GM12891 (cell line): ENCODE measurements around the gene CHKB.

Experiments
- PAX5 ChIP-seq: IDR thresholded peaks from 2 replicates; pipeline ENCODE4 v1.6.1; 2011; ENCODE audit warnings: low read length, moderate library complexity, mild to moderate bottlenecking; ENCODE audit not compliant: insufficient read depth, severe bottlenecking
- POLR2A ChIP-seq: IDR thresholded peaks from 2 replicates; pipeline ENCODE4 v1.6.1; 2011; ENCODE audit warnings: low read depth, low read length, control low read depth
- POLR2AphosphoS5 ChIP-seq: IDR thresholded peaks from 2 replicates; pipeline ENCODE4 v1.6.1; 2011; ENCODE audit warnings: low read depth, low read length, control low read depth
- POU2F2 ChIP-seq: IDR thresholded peaks from 2 replicates; pipeline ENCODE4 v1.6.1; 2011; ENCODE audit warnings: low read depth, mild to moderate bottlenecking, control low read depth, low read length, moderate library complexity
- SPI1 ChIP-seq: IDR thresholded peaks from 2 replicates; pipeline ENCODE4 v1.6.1; 2011; ENCODE audit warnings: low read depth, low read length, control low read depth
- TAF1 ChIP-seq: IDR thresholded peaks from 2 replicates; pipeline ENCODE4 v1.6.1; 2011; ENCODE audit warnings: low read depth, low read length, control low read depth

DNA sequence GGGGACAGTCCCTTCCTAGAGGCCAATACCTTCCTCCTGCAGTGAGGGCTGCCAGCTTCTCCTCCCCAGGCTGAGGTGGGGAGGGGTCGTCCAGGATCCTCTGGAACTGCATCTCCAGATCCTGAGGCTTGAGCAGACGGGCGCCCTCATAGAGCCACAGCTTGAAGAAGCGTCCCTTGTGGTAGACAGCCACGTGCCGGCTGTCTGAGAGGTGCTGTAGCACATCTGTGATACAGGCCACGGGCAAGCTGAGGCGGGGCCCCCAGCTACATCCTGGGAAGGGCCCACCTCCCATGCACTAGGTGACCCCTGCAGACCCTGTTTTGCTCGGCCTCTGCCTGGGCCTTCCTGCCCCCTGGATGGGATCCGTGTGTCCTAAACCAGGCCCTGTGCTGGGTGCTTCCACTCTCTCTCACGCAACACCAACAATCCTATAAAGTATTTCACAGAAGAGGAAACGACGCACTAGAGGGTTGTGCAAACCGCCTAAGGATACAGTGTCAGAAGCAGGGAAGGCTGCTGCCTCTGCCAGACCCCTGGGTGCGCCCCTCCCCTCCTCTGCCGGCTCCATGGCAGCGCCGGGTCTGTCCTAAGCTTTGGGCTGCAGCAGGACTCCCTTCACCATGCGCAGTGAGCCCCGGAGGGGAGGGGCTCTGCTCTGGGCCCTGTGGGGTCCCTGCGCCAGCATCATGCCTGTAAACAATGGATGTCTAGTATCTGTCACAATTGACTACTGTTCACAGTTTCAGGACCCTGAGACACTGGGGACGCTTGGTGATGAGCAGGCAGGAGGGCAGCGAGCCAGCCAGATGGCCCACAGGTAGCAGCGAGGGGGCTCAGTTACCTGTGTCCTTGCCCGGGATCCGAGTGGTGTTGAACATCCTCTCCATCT, 8.9 kb downstream of the CHKB start:
- TF ChIP-seq TAF1 (no peak), POLR2A (no peak), POLR2AphosphoS5 (no peak), SPI1 (no peak), POU2F2 (no peak), PAX5 (no peak)
